Measurements from ENCODE around the gene VSIG2.

DNA sequence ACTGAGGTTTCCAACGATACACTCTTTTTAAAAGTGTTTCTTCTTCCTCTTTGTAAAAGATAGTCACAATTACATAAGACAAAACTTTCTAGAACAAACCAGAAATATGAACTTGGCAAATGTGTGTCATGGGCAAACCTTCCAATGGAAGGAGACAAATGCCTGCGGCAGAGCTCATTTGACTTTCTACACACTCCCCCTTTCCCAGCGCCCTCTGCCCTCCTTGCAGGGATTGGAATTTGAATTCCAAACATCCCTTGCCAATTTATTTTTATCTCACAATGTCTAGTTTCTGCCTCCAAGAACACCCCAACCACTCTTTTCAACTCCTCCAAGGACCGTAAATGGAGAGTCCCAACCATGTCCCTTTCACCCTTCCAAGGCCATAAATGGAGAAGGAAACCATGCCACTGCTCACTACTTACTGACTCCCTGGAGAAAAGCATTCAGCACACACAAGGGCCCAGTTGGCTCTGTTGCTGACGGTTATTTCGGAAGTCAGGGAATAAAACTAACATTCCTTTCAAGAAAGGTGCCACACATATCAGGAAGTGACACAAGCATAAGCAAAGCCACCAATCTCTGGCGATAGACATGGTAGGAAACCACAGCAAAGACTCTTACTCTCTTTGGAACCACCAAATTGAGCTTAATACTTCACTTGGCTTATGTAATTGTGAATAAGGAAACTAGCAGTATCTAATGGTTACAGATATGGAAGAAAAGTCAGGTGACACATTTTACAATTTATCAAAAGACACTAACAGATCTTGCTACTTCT lies 25.0 kb upstream of the VSIG2 start:
- TF ChIP-seq CTCF (IDR thresholded peaks at IDR 0.05), result no peak
- TF ChIP-seq POLR2AphosphoS5 (IDR thresholded peaks at IDR 0.05), result no peak
- TF ChIP-seq EP300 (IDR thresholded peaks at IDR 0.05), result no peak
- TF ChIP-seq POLR2A (IDR thresholded peaks at IDR 0.05), result no peak

Measured in suprapubic skin (tissue), 4 donors.